Activated naive CD4-positive, alpha-beta T cell treated with anti-CD3 and anti-CD28 coated beads, Interleukin-2, amount 10 ng/mL, durations not matched to agents 7 days and 5 days (primary cell): ENCODE measurements around the gene ZNF619.
A peak's percentile ranks its signal among the peaks of the same experiment; 100 is the strongest.
"Not testable (repeated sequence)": the region's sequence is repeated elsewhere in the genome, so short reads cannot be mapped to it uniquely, and the experiment has no call there.

Experiments used
- CTCF ChIA-PET: fragments of 350-600 bp; sonication (Branson Sonifier 250); formaldehyde crosslinking; loops from one replicate; lab custom pipeline; 2021; ENCODE audit warnings: antibody characterized with exemption; lab: Charles Lee
- DNase-seq: peaks from one replicate; pipeline ENCODE4 v3.0.0-alpha.2; 2020
- H3K27ac Mint-ChIP-seq: one replicate; pipeline ENCODE4 v1.8.0; 2021; ENCODE audit warnings: mild to moderate bottlenecking, moderate library complexity, mixed read lengths
- H3K27me3 Mint-ChIP-seq: one replicate; pipeline ENCODE4 v1.8.0; 2021; ENCODE audit warnings: mild to moderate bottlenecking, mixed read lengths
- H3K36me3 Mint-ChIP-seq: one replicate; pipeline ENCODE4 v1.8.0; 2021; ENCODE audit warnings: mixed read lengths
- H3K4me1 Mint-ChIP-seq: one replicate; pipeline ENCODE4 v1.8.0; 2021; ENCODE audit warnings: mixed read lengths
- H3K4me3 Mint-ChIP-seq: one replicate; pipeline ENCODE4 v1.8.0; 2021; ENCODE audit warnings: mild to moderate bottlenecking, moderate library complexity, mixed read lengths
- H3K9me3 Mint-ChIP-seq: one replicate; pipeline ENCODE4 v1.8.0; 2021; ENCODE audit warnings: mixed read lengths

The ZNF619 gene

DNA sequence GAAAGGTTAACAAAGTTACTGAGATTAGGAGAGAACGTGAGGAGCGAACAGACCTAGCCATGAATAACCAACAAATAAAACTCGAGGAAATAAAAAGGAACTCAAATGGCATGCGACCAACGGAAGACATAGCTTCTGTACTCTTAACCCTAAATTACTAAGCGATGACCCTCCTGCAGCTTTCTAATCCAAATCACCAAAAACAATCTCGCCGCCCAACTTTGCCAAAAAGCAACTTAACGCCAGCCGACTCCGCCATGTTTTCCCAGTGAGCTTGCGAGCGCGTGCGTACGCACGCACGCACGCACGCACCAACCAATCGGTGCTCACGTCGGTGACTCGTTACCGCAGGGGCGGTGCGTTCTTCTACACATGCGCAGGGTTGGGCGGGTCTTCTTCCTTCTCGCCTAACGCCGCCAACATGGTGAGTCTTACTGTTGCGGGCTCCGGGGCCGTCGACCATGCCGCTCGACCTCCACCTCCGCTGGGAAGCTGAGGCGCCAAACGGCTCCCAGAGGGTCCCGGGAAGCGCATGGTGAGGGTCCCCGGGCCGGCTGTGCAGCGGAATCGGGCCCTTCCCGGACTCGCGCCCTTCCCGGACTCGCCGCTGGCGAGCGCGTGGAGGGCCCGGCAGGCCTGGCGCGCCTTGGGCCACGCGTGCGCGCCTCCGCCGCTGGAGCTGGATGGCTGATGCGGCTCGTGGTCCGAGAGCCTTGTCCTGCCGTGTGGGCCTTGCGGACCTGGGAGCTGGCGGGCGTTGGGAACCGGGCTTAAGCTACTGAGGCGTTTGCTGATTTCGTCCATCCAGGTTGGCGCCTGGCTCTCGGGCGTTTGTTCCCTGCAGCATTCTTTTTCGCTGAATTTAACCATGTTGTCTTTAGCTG, 19.7 kb upstream of the ZNF619 start, which contains the start of gene RPL14:
RPL14 (plus strand) TSS at position 400 of the 884 bp plus-strand sequence; CDS start at position 533, 133 bp downstream.
- H3K4me3 Mint-ChIP-seq = peak within 1 kb of the TSS; percentile 81
- H3K27ac Mint-ChIP-seq = peak within 1 kb of the TSS; percentile 94
- peaks cover 4% of the 10 kb centered on the region for H3K27me3 Mint-ChIP-seq
- DNase-seq = peak; percentile 97
- CTCF ChIA-PET = no interaction called here
- no peaks in the 10 kb centered on the region for H3K9me3 Mint-ChIP-seq
- H3K36me3 Mint-ChIP-seq = peaks cover 33% of the 10 kb centered on the region
- peaks cover 74% of the 10 kb centered on the region for H3K4me1 Mint-ChIP-seq

DNA sequence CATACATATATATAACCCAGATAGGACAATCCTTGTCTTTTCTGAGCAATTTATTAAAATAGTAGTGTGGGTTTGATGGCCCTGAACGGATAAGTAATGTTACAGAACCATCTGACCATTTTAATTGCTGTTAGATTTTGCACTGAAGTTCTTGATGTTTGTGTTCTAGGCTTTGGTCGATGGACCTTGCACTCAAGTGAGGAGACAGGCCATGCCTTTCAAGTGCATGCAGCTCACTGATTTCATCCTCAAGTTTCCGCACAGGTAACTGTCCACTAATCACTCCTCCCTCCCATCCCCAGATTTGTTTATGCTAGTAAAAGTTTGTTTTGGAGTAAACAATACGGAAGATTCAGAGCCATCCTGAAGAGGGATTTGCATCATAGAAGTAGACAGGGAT, 18.4 kb upstream of the ZNF619 start:
- peak overlapping the region; percentile 81 for H3K4me3 Mint-ChIP-seq
- peaks cover 44% of the 10 kb centered on the region for H3K36me3 Mint-ChIP-seq
- no peak for DNase-seq
- no peaks in the 10 kb centered on the region for H3K9me3 Mint-ChIP-seq
- H3K4me1 Mint-ChIP-seq = peaks cover 71% of the 10 kb centered on the region
- H3K27ac Mint-ChIP-seq = peak overlapping the region; percentile 94
- H3K27me3 Mint-ChIP-seq = no peaks in the 10 kb centered on the region
- CTCF ChIA-PET = interaction anchor here (1.0 kb wide), 1 partner anchor 149 kb away, joined by 4 read pairs; the partner anchor contains the start of gene EIF1B

DNA sequence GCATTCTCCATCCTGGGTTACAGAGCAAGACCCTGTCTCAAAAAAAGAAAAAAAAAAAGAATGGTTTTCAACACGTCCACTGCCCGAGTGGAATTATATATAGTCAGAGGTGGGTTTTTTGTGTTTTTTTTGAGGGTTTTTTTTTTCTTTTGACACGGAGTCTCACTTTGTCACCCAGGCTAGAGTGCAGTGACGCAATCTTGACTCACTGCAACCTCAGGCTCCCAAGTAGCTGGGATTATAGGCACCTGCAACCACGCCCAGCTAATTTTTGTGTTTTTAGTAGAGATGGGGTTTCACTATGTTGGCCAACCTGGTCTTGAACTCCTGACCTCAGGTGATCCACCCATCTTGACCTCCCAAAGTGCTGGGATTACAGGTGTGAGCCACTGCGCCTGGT, 16.4 kb upstream of the ZNF619 start:
- peaks cover 64% of the 10 kb centered on the region for H3K36me3 Mint-ChIP-seq
- H3K4me1 Mint-ChIP-seq = peaks cover 77% of the 10 kb centered on the region

DNA sequence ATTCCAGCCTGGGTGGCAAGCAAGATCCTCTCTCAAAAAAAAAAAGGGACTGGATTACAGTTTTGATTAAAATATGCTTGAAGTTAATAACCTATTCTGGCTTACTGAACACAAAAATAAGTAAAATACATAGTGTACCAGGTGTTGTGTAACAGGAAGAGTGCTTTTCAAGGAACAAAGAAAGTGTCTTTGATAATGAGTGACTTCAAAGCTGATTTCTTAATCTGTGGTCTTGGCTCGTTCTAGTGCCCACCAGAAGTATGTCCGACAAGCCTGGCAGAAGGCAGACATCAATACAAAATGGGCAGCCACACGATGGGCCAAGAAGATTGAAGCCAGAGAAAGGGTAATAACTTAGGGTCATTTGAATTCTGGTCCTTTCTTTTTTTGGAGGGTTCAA, 15.8 kb upstream of the ZNF619 start:
- H3K27ac Mint-ChIP-seq = peak overlapping the region; percentile 24
- H3K9me3 Mint-ChIP-seq = no peaks in the 10 kb centered on the region
- DNase-seq = no peak
- H3K4me3 Mint-ChIP-seq = no peak overlapping the region
- peaks cover 70% of the 10 kb centered on the region for H3K36me3 Mint-ChIP-seq
- peaks cover 70% of the 10 kb centered on the region for H3K4me1 Mint-ChIP-seq
- H3K27me3 Mint-ChIP-seq = no peaks in the 10 kb centered on the region
- CTCF ChIA-PET = no interaction called here

More for the DNA sequence above, 16.4 kb upstream of the ZNF619 start:
- DNase-seq, H3K4me3 Mint-ChIP-seq, H3K9me3 Mint-ChIP-seq, H3K27me3 Mint-ChIP-seq, CTCF ChIA-PET: not testable (repeated sequence)
- peak overlapping the region; percentile 53 for H3K27ac Mint-ChIP-seq

DNA sequence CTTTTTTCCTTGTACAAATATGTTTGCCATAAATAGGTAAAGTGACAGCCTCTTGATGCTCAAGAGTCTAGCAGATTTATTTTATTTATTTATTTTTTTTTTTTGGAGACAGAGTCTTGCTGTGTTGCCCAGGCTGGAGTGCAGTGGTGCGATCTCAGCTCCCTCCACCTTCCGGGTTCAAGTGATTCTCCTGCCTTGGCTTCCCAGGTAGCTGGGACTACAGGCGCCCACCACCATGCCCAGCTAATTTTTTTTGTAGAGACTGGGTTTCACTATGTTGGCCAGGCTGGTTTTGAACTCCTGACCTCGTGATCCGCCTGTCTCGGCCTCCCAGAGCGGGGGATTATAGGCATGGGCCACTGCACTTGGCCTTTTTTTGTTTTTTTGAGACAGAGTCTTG, 14.1 kb upstream of the ZNF619 start:
- peaks cover 60% of the 10 kb centered on the region for H3K4me1 Mint-ChIP-seq
- H3K27me3 Mint-ChIP-seq, H3K9me3 Mint-ChIP-seq, DNase-seq, H3K4me3 Mint-ChIP-seq, H3K27ac Mint-ChIP-seq: not testable (repeated sequence)
- CTCF ChIA-PET = interaction anchor here (0.7 kb wide), 1 partner anchor 1955 kb away, joined by 3 read pairs; no protein-coding TSS in a partner anchor
- H3K36me3 Mint-ChIP-seq = peaks cover 79% of the 10 kb centered on the region

DNA sequence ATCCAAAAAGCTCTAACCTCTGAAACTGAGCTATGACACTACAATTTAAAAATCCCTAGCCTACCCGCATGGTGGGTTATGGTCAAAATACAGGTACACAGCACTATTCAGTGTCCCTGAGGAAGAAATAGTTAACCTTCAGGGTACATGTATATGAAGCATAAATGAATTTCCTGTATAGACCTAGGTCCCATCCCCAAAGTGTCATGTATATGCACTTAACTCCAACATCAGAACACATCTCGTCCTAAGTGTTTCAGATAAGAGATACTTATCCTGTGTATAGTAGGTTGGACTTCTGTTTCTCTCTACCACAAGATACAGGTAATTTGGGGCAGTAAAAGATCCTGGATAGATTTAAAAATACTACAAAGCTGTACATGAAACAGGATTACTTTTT, 13.3 kb upstream of the ZNF619 start:
- no peak overlapping the region for H3K4me3 Mint-ChIP-seq
- H3K9me3 Mint-ChIP-seq = no peaks in the 10 kb centered on the region
- DNase-seq = no peak
- CTCF ChIA-PET = no interaction called here
- H3K36me3 Mint-ChIP-seq = peaks cover 76% of the 10 kb centered on the region
- no peaks in the 10 kb centered on the region for H3K27me3 Mint-ChIP-seq
- peak overlapping the region; percentile 52 for H3K27ac Mint-ChIP-seq
- peaks cover 53% of the 10 kb centered on the region for H3K4me1 Mint-ChIP-seq

DNA sequence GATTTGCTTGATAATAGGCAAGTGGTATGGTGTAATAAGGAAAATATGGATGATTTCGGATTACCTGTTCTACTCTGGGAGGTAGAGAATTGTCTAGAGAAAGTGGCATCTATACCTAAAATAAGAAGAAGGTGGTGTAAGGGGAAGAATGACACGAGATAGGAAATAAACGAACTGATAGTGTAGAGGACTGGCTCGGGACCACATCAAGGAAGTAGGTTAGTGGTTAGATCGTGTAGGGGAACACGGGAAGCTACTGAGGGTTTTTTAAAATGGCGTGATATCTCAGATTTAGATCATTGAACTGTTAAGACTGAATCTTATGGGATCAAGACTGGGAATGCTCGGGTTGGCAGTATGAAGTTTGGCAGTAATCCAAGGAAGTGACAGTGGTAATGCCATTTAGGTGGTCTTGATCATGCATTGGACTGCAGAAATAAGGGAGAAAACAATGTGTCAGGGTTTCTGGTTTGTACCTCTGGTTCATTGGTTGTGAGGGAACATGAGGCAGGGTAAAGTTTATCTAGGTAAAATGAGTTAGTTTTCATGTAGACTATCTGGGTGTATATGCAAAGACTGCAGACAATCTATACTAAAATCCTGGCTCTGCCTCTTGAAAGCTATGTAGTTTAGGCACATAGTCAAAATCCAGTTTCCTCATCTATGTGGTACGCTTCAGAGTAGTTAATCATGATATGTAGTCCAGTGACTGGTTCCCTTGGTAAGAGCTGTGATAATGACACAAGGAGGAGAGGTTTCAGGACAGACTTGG, 12.4 kb upstream of the ZNF619 start:
- H3K4me1 Mint-ChIP-seq = peaks cover 44% of the 10 kb centered on the region
- DNase-seq = peak; percentile 58
- peak overlapping the region; percentile 76 for H3K27ac Mint-ChIP-seq
- peaks cover 69% of the 10 kb centered on the region for H3K36me3 Mint-ChIP-seq
- no peaks in the 10 kb centered on the region for H3K9me3 Mint-ChIP-seq
- CTCF ChIA-PET = interaction anchor here (0.9 kb wide), 1 partner anchor 11 kb away, joined by 3 read pairs; no protein-coding TSS in a partner anchor
- H3K4me3 Mint-ChIP-seq = peak overlapping the region; percentile 2
- no peaks in the 10 kb centered on the region for H3K27me3 Mint-ChIP-seq

DNA sequence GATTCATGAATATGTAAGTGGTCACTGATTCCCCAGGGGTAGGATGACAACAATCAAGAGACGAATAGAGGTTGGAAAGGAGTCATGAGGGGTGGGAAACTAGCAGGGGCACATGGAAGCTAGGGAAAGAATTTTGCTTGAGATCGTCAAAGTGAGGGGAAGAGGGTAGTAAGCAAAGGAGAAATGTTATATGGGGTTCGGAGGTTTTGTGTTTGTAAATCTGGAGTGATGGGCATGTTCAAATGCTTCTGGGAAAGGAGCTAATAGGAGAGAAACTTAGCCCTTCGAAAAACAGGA, 11.9 kb upstream of the ZNF619 start:
- Mint-ChIP-seq H3K4me1 (peaks cover 44% of the 10 kb centered on the region), H3K27me3 (no peaks in the 10 kb centered on the region), H3K36me3 (peaks cover 69% of the 10 kb centered on the region), H3K9me3 (no peaks in the 10 kb centered on the region), H3K4me3 (no peak overlapping the region), H3K27ac (peak overlapping the region; percentile 43)
- no peak for DNase-seq
- CTCF ChIA-PET = interaction anchor here (0.9 kb wide), 1 partner anchor 11 kb away, joined by 3 read pairs; no protein-coding TSS in a partner anchor

DNA sequence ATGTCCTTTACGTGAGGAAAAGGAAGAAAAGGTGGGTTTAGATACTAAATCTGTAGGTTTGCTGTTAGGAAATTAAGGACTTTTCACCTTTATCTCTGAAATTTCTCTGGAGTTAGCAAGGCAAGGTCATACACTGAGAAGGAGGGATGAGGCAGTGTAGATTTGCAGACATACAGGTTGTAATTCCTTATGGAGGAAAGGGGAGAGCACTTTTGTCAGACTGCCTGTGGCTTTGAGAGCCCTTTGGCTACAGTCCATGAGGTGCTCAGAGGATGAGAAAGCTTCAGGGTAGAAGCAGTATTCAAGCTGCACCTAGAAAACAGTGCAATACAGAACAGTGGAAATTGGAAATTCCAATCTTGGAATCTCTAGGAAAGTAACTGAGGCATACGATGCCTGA, 11.5 kb upstream of the ZNF619 start:
- DNase-seq = no peak
- Mint-ChIP-seq H3K36me3 (peaks cover 65% of the 10 kb centered on the region), H3K27ac (no peak overlapping the region), H3K4me3 (no peak overlapping the region), H3K27me3 (no peaks in the 10 kb centered on the region), H3K4me1 (peaks cover 41% of the 10 kb centered on the region), H3K9me3 (no peaks in the 10 kb centered on the region)
- CTCF ChIA-PET = interaction anchor here (0.9 kb wide), 1 partner anchor 12 kb away, joined by 3 read pairs; no protein-coding TSS in a partner anchor

DNA sequence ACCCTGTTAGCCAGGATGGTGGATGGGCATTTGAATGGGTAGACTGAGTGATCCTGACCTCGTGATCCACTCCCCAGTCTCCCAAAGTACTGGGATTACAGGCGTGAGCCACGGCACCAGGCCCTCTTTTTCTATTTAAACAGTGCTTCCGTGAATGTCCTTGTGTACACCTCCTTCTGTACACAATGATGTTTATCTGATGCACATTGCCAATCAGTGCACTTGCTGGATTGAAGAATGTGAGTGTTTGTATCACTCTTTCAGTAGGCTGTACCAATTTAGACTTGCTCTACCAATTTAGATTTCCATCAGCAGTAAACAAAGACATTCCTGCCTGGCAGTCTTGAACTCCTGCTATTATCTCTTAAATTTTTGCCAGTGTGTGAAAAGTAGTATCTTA, 8.9 kb upstream of the ZNF619 start:
- CTCF ChIA-PET = no interaction called here
- H3K4me3 Mint-ChIP-seq = no peak overlapping the region
- peaks cover 47% of the 10 kb centered on the region for H3K36me3 Mint-ChIP-seq
- DNase-seq = no peak
- H3K27ac Mint-ChIP-seq = no peak overlapping the region
- no peaks in the 10 kb centered on the region for H3K27me3 Mint-ChIP-seq
- peaks cover 24% of the 10 kb centered on the region for H3K4me1 Mint-ChIP-seq
- H3K9me3 Mint-ChIP-seq = no peaks in the 10 kb centered on the region

DNA sequence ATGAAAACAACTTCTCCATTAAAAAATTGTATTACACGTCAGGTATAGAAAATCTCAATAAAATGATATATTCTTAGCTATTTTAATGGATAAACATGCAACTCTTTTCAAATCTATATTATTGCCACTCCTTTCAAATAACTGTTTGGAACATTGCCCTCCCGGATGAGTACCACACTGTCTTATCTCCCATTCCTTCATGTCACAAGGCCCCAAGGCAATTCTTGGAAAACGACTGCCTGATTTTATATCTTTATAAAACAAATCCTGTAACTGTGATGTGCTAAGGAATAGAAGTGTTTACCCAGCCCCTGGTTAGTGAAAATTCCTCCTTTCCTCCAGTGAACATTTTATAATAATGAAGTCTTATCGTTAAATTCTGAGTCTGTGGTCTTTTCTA, 6.2 kb upstream of the ZNF619 start:
- Mint-ChIP-seq H3K9me3 (no peaks in the 10 kb centered on the region), H3K27ac (no peak overlapping the region), H3K36me3 (peaks cover 21% of the 10 kb centered on the region), H3K4me1 (no peaks in the 10 kb centered on the region), H3K27me3 (peaks cover 8% of the 10 kb centered on the region), H3K4me3 (no peak overlapping the region)
- no peak for DNase-seq
- CTCF ChIA-PET = no interaction called here

DNA sequence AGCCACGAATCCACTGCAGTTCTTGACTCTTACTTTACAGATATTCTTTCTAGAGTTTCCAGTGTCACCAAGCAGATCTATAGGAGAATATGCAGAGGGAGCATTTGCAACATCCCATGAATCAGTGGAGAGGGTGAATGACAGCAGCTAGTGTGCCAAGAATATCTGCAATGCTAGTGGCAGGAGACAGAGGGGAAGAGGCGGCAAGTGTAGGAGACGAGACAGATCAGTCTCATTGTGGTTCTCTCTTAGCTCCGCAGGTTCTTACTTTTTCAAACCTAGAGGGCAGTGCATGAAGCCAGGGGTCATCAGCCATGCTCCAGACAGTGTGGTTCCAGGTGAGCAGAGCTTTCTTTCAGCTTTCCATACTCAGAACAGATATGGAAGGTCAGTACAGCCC, 744 bp downstream of the ZNF619 start:
- peaks cover 30% of the 10 kb centered on the region for H3K36me3 Mint-ChIP-seq
- H3K4me3 Mint-ChIP-seq = peak overlapping the region; percentile 82
- H3K4me1 Mint-ChIP-seq = peaks cover 32% of the 10 kb centered on the region
- no peak overlapping the region for H3K27ac Mint-ChIP-seq
- CTCF ChIA-PET = interaction anchor here (1.0 to 1.1 kb wide), 2 partner anchors 24 to 28 kb away, joined by 3 to 4 read pairs; no protein-coding TSS in a partner anchor
- H3K9me3 Mint-ChIP-seq = no peaks in the 10 kb centered on the region
- no peak for DNase-seq
- H3K27me3 Mint-ChIP-seq = peaks cover 8% of the 10 kb centered on the region

DNA sequence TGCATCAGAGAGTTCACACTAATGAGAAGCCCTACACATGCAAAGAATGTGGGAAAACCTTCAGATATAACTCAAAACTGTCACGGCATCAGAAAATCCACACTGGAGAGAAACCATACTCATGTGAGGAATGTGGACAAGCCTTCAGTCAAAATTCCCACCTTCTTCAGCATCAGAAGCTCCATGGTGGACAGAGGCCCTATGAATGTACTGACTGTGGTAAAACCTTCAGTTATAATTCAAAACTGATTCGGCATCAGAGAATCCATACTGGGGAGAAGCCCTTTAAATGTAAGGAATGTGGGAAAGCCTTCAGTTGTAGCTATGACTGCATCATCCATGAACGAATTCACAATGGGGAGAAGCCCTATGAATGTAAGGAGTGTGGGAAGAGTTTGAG, 10.2 kb downstream of the ZNF619 start:
- Mint-ChIP-seq H3K9me3 (peaks cover 27% of the 10 kb centered on the region), H3K27me3 (no peaks in the 10 kb centered on the region), H3K36me3 (peaks cover 49% of the 10 kb centered on the region), H3K27ac (no peak overlapping the region), H3K4me1 (peaks cover 18% of the 10 kb centered on the region), H3K4me3 (no peak overlapping the region)
- CTCF ChIA-PET = no interaction called here
- no peak for DNase-seq

DNA sequence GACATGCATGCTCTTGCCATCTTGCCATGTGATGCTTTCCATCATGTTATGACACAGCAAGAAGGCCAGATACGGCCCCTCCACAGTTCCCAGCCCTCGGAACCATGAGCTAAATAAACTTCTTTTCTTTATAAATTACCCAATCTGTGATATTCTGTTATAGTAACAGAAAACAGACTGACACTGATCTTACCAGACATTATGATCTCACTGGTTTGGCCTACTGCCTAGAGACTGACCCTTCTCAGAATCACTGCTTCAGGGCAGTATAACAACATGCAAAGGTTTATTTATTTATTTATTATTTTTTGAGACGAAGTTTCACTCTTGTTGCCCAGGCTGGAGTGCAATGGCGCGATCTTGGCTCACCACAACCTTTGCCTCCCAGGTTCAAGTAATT, 14.0 kb downstream of the ZNF619 start:
- Mint-ChIP-seq H3K4me3 (no peak overlapping the region), H3K9me3 (peaks cover 25% of the 10 kb centered on the region), H3K4me1 (no peaks in the 10 kb centered on the region), H3K27ac (no peak overlapping the region), H3K27me3 (peaks cover 3% of the 10 kb centered on the region), H3K36me3 (peaks cover 28% of the 10 kb centered on the region)
- no peak for DNase-seq
- CTCF ChIA-PET = no interaction called here
